ENCODE measurements around the gene NSUN4. TPM values are rescaled to one million over a fixed set of nuclear protein-coding genes. Genes with fewer than 3 reads are reported as not detected.

The NSUN4 gene
- total RNA-seq, 1 experiment from 2014 or later, result 23.6 TPM

GRCh38 chr1:46405724-46406123 is 65.1 kb downstream of the NSUN4 start:
- peak; percentile 9; the same call in 1 of the 2 replicates for ATAC-seq
- CTCF ChIA-PET, result no interaction called here

DNA sequence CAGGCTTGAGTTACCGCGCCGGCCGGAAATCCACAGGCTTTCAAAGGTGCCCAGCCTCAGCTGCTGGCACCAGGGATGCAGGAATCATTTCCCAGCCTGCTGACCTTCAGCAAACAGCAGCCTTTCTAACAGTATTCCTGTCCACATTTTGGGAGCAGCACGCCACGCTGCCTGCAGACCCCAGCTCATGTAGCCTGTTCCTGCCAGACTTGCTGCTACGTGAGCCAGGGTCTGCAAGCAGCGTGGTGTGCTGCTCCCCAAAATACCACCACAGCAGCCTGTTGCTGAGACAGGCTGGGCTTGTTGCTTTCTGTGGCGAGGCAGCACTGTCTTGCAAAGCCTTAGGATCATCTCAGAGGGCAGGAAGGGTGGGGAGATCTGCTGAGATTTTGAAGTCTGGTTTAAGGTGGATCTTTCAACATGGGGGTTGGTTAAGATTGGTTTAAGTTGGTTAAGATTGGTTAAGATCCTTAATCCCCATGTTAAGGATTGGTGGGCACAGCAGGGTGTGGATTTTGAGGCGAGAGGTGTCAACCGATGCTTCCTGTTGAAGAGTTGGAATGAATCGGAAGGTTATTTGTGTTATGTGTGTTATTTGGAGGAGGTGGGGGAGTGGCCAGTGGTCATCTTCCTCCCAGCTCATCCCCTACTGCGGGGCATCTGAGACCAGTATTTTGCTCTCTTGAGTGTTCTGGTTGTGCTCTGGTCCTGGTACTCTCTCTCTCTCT is 66.4 kb downstream of the NSUN4 start:
- ChIA-PET POLR2A (interaction anchor here (0.7 kb wide), 1 partner anchor 104 kb away, joined by 8 read pairs; no protein-coding TSS in a partner anchor), CTCF (interaction anchor here (0.7 to 1.0 kb wide), 4 partner anchors 80 to 383 kb away, joined by 4 to 12 read pairs (median 8); no protein-coding TSS in a partner anchor)
- H3K4me1 ChIP-seq (ENCODE audit: control insufficient read depth, insufficient read depth, low read length), result peaks cover 1% of the 10 kb centered on the region; the same call in 1 of the 2 replicates
- no peak for DNase-seq (ENCODE audit: low read depth, low spot score)
- H3K27ac ChIP-seq (ENCODE audit: low read length), result no peak overlapping the region
- no peaks in the 10 kb centered on the region for H3K9me3 ChIP-seq (ENCODE audit: control insufficient read depth, insufficient read depth, low read depth, low read length)
- intact Hi-C loops (cut with micrococcal nuclease; ENCODE audit: unreplicated experiment) (loop anchor here (1.0 kb wide), 1 partner anchor 121 kb away; no protein-coding TSS in a partner anchor), in situ Hi-C loops (cut with HindIII; ENCODE audit: low pct_unique_long_range_greater_than_20kb, low sequenced_read_pairs) (no loop called here)
- ATAC-seq, result no peak
- H3K4me3 ChIP-seq (ENCODE audit: low read depth in 2 of 2, low read length in 2 of 2), result no peak overlapping the region
- no TSS peak for BruUV-seq (replicated peaks)
- H3K36me3 ChIP-seq (ENCODE audit: control insufficient read depth, insufficient read depth, low read length), result no peaks in the 10 kb centered on the region
- no peaks in the 10 kb centered on the region for H3K27me3 ChIP-seq (ENCODE audit: control insufficient read depth, insufficient read depth, low read length)
- no peak for TF ChIP-seq TCF7L2 (IDR thresholded peaks at IDR 0.05; ENCODE audit: low read depth, low read length)
- no peak for TF ChIP-seq POLR2AphosphoS5 (IDR thresholded peaks at IDR 0.05; ENCODE audit: low read depth, low read length)
- no peak for TF ChIP-seq SIN3A (IDR thresholded peaks at IDR 0.05; ENCODE audit: borderline replicate concordance, insufficient read depth, low read depth, low read length)
- TF ChIP-seq CTCF (IDR thresholded peaks at IDR 0.05), result no peak

More at GRCh38 chr1:46405724-46406123, 65.1 kb downstream of the NSUN4 start:
- H3K4me1 ChIP-seq (ENCODE audit: control insufficient read depth, insufficient read depth, low read length), result peaks cover 8% of the 10 kb centered on the region; the same call in 1 of the 2 replicates
- no peak overlapping the region for H3K27ac ChIP-seq (ENCODE audit: low read length)
- POLR2A ChIA-PET, result no interaction called here
- DNase-seq (ENCODE audit: low read depth, low spot score), result no peak
- no peaks in the 10 kb centered on the region for H3K27me3 ChIP-seq (ENCODE audit: control insufficient read depth, insufficient read depth, low read length)
- no peaks in the 10 kb centered on the region for H3K36me3 ChIP-seq (ENCODE audit: control insufficient read depth, insufficient read depth, low read length)
- no peak overlapping the region for H3K4me3 ChIP-seq (ENCODE audit: low read depth in 2 of 2, low read length in 2 of 2)
- TF ChIP-seq CTCF (IDR thresholded peaks at IDR 0.05) (no peak), REST (IDR thresholded peaks at IDR 0.05; ENCODE audit: insufficient read depth in 1 of 2, low read depth in 2 of 2, low read length in 1 of 2) (no peak), TCF7L2 (IDR thresholded peaks at IDR 0.05; ENCODE audit: low read depth, low read length) (no peak), SIN3A (IDR thresholded peaks at IDR 0.05; ENCODE audit: borderline replicate concordance, insufficient read depth, low read depth, low read length) (no peak), POLR2AphosphoS5 (IDR thresholded peaks at IDR 0.05; ENCODE audit: low read depth, low read length) (no peak)
- in situ Hi-C loops (cut with HindIII; ENCODE audit: low pct_unique_long_range_greater_than_20kb, low sequenced_read_pairs) (no loop called here), intact Hi-C loops (cut with micrococcal nuclease; ENCODE audit: unreplicated experiment) (loop anchor here (1.0 kb wide), 1 partner anchor 123 kb away; no protein-coding TSS in a partner anchor)
- BruUV-seq (replicated peaks), result no TSS peak
- H3K9me3 ChIP-seq (ENCODE audit: control insufficient read depth, insufficient read depth, low read depth, low read length), result no peaks in the 10 kb centered on the region
